ENCODE results near the gene CEP112. TPM values are rescaled to one million over a fixed set of nuclear protein-coding genes. Genes with fewer than 3 reads are reported as not detected.

CEP112 gene
- total RNA-seq, 1 experiment from 2014 or later: 9.5 TPM

DNA sequence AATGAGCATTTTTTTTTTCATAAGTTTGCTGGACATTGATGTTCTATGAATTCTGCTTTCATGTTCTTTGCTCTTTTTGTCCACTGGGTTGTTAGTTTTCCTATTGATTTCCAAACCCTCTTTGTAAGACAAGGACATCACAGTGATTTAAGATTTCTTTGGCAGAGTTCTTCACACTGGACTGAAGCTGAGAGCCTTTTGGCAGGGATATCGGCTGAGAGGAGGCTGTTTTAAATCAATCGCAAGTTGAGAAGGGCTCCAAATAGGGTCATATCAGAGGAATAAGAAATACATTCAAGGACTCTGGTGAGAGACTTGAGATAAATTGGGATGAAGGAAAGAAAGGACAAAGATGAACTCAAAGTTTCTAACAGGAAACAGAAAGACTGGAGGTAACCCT, 464.7 kb downstream of the CEP112 start:
- BruUV-seq (replicated peaks): no TSS peak

DNA sequence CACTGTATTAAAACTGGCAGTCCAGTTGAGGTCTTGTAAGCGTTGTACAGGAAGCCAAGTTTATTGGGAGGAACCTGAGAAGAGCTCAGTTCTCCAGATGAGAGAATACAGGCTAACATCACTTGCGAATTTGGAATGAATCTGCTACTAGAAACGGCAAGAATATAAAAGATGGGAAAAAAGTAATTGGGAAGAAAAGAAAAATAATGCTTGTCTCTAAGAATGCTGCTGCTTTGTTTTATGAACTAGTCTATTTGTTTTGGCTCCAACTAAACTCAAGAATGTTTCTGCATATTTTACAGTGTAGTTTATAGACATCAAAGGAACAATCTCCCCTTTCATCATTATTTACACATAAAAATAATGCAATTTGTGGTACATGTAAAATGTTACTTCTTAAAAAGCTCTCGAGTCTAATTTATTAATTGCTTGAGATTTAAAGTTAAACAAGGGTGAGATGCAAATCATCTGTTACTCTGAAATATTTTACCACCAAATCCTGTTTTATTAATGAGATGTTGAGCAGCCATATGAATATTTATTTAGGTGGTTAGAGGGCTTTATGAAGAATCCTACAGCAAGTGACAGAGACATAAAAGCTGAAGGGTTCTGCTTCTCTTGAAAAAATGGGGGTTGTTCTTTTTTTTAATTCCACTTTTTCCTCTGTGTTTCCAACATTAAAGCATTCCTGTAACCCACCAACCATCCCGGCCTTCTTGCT, 468.3 kb downstream of the CEP112 start:
- ChIA-PET POLR2A (no interaction called here), CTCF (no interaction called here)
- peak; percentile 76 for TF ChIP-seq TCF7L2 (IDR thresholded peaks at IDR 0.05; ENCODE audit: low read depth, low read length)
- TF ChIP-seq, protein P1, sequence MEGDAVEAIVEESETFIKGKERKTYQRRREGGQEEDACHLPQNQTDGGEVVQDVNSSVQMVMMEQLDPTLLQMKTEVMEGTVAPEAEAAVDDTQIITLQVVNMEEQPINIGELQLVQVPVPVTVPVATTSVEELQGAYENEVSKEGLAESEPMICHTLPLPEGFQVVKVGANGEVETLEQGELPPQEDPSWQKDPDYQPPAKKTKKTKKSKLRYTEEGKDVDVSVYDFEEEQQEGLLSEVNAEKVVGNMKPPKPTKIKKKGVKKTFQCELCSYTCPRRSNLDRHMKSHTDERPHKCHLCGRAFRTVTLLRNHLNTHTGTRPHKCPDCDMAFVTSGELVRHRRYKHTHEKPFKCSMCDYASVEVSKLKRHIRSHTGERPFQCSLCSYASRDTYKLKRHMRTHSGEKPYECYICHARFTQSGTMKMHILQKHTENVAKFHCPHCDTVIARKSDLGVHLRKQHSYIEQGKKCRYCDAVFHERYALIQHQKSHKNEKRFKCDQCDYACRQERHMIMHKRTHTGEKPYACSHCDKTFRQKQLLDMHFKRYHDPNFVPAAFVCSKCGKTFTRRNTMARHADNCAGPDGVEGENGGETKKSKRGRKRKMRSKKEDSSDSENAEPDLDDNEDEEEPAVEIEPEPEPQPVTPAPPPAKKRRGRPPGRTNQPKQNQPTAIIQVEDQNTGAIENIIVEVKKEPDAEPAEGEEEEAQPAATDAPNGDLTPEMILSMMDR (IDR thresholded peaks at IDR 0.05): no peak
- intact Hi-C loops (cut with micrococcal nuclease; ENCODE audit: unreplicated experiment): no loop called here
- no peak overlapping the region for H3K27ac ChIP-seq (ENCODE audit: low read length)
- in situ Hi-C loops (cut with HindIII; ENCODE audit: low pct_unique_long_range_greater_than_20kb, low sequenced_read_pairs): no loop called here
- no TSS peak for BruUV-seq (replicated peaks)
- no peak overlapping the region for H3K4me3 ChIP-seq (ENCODE audit: low read depth in 2 of 2, low read length in 2 of 2)
- no peaks in the 10 kb centered on the region for H3K36me3 ChIP-seq (ENCODE audit: control insufficient read depth, insufficient read depth, low read length)
- DNase-seq (ENCODE audit: low read depth, low spot score) (no peak), ATAC-seq (no peak)
- no peaks in the 10 kb centered on the region for H3K27me3 ChIP-seq (ENCODE audit: control insufficient read depth, insufficient read depth, low read length)
- no peaks in the 10 kb centered on the region for H3K9me3 ChIP-seq (ENCODE audit: control insufficient read depth, insufficient read depth, low read depth, low read length)
- H3K4me1 ChIP-seq (ENCODE audit: control insufficient read depth, insufficient read depth, low read length): peaks cover 5% of the 10 kb centered on the region; the same call in 1 of the 2 replicates

More for the DNA sequence above, 464.7 kb downstream of the CEP112 start:
- ATAC-seq (no peak), DNase-seq (ENCODE audit: low read depth, low spot score) (no peak)
- in situ Hi-C loops (cut with HindIII; ENCODE audit: low pct_unique_long_range_greater_than_20kb, low sequenced_read_pairs): no loop called here
- CTCF ChIA-PET: no interaction called here
- Histone ChIP-seq H3K27me3 (ENCODE audit: control insufficient read depth, insufficient read depth, low read length) (no peaks in the 10 kb centered on the region), H3K4me1 (ENCODE audit: control insufficient read depth, insufficient read depth, low read length) (peaks cover 5% of the 10 kb centered on the region; the same call in 1 of the 2 replicates), H3K27ac (ENCODE audit: low read length) (no peak overlapping the region), H3K9me3 (ENCODE audit: control insufficient read depth, insufficient read depth, low read depth, low read length) (no peaks in the 10 kb centered on the region), H3K36me3 (ENCODE audit: control insufficient read depth, insufficient read depth, low read length) (no peaks in the 10 kb centered on the region), H3K4me3 (ENCODE audit: low read depth in 2 of 2, low read length in 2 of 2) (no peak overlapping the region)
- POLR2A ChIA-PET: no interaction called here
- TF ChIP-seq TCF7L2 (IDR thresholded peaks at IDR 0.05; ENCODE audit: low read depth, low read length) (no peak), SIN3A (IDR thresholded peaks at IDR 0.05; ENCODE audit: borderline replicate concordance, insufficient read depth, low read depth, low read length) (no peak), POLR2AphosphoS5 (IDR thresholded peaks at IDR 0.05; ENCODE audit: low read depth, low read length) (no peak)
- TF ChIP-seq, protein P2, sequence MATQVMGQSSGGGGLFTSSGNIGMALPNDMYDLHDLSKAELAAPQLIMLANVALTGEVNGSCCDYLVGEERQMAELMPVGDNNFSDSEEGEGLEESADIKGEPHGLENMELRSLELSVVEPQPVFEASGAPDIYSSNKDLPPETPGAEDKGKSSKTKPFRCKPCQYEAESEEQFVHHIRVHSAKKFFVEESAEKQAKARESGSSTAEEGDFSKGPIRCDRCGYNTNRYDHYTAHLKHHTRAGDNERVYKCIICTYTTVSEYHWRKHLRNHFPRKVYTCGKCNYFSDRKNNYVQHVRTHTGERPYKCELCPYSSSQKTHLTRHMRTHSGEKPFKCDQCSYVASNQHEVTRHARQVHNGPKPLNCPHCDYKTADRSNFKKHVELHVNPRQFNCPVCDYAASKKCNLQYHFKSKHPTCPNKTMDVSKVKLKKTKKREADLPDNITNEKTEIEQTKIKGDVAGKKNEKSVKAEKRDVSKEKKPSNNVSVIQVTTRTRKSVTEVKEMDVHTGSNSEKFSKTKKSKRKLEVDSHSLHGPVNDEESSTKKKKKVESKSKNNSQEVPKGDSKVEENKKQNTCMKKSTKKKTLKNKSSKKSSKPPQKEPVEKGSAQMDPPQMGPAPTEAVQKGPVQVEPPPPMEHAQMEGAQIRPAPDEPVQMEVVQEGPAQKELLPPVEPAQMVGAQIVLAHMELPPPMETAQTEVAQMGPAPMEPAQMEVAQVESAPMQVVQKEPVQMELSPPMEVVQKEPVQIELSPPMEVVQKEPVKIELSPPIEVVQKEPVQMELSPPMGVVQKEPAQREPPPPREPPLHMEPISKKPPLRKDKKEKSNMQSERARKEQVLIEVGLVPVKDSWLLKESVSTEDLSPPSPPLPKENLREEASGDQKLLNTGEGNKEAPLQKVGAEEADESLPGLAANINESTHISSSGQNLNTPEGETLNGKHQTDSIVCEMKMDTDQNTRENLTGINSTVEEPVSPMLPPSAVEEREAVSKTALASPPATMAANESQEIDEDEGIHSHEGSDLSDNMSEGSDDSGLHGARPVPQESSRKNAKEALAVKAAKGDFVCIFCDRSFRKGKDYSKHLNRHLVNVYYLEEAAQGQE (IDR thresholded peaks at IDR 0.05; ENCODE audit: insufficient read depth in 1 of 2, low read depth in 2 of 2, low read length in 1 of 2): no peak
- TF ChIP-seq, protein P1 (IDR thresholded peaks at IDR 0.05): no peak
- intact Hi-C loops (cut with micrococcal nuclease; ENCODE audit: unreplicated experiment): no loop called here
